CD1c-positive myeloid dendritic cell (primary cell): ENCODE results near the gene TM4SF20.

Source experiments
- DNase-seq: peaks from one replicate; pipeline ENCODE4 v3.0.0-alpha.2; 2016; ENCODE audit errors: extremely low spot score

Gene TM4SF20

GRCh38 chr2:227322530-227323205 lies 56.4 kb downstream of the TM4SF20 start:
- no peak for DNase-seq

GRCh38 chr2:227320305-227321094 lies 58.6 kb downstream of the TM4SF20 start:
- no peak for DNase-seq

- no peak for DNase-seq
These were observed 61.3 kb downstream of the TM4SF20 start for GRCh38 chr2:227317834-227318233.

GRCh38 chr2:227313310-227313709 lies 65.8 kb downstream of the TM4SF20 start:
- DNase-seq: no peak

- no peak for DNase-seq
These were observed 66.5 kb downstream of the TM4SF20 start for GRCh38 chr2:227312579-227312978.
